Daoy (cell line): Measurements from ENCODE around the gene POMGNT2. TPM values are rescaled to one million over a fixed set of nuclear protein-coding genes. Genes with fewer than 3 reads are reported as not detected.

Experiments used
- DNase-seq: peaks from one replicate; pipeline ENCODE4 v3.0.0-alpha.2; 2015; ENCODE audit warnings: low read depth
- total RNA-seq: library from RNA; depleted of rRNA; stranded (reverse); fragments of >200 nt; shearing (Covaris generic); gene quantifications from 2 replicates; pipeline ENCODE4 v1.2.3, GENCODE V29; 2014; rRNA removed

The POMGNT2 gene
- 15.3 and 20.7 TPM in 2 replicates for total RNA-seq

DNA sequence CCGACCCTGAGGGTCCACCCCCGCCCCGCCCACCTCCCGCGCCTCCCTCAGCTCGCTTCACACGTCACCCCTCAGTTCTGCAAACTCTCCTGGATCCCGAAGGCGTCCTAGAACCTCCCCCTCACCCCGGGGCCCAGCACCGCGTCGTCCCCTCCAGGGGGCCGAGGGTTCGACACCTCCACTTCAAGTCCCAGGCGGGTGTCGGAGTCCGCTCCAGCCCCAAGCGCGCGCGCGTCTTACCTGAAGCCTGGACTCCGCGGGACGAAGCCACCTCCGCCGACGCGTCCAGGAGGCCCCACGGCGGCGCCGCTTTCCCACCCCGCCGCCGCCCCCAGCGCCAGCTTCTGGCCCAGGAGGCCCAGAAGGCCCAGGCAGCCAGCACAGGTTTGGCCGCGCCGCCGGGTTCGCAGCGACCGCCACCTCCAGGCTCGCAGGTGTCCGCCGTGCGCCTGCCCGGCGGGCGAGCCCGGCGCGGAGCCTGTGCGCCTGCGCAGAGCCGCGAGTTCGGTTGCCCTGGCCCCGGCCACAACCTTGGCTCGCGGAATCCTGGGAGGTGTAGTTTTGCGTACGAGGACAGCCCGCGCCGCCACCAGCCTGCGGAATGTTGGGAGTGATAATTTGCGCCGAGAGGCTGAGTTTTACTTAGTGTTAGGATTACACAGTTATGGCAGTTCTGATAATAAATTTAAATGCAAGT, at the start of gene POMGNT2:
Gene POMGNT2 (minus strand): TSS at position 484 of the 697 bp plus-strand sequence. CDS start 24,648 bp downstream, outside the sequence.
- DNase-seq = peak; percentile 87

GRCh38 chr3:43154980-43155379, 49.1 kb upstream of the POMGNT2 start:
- no peak for DNase-seq

DNA sequence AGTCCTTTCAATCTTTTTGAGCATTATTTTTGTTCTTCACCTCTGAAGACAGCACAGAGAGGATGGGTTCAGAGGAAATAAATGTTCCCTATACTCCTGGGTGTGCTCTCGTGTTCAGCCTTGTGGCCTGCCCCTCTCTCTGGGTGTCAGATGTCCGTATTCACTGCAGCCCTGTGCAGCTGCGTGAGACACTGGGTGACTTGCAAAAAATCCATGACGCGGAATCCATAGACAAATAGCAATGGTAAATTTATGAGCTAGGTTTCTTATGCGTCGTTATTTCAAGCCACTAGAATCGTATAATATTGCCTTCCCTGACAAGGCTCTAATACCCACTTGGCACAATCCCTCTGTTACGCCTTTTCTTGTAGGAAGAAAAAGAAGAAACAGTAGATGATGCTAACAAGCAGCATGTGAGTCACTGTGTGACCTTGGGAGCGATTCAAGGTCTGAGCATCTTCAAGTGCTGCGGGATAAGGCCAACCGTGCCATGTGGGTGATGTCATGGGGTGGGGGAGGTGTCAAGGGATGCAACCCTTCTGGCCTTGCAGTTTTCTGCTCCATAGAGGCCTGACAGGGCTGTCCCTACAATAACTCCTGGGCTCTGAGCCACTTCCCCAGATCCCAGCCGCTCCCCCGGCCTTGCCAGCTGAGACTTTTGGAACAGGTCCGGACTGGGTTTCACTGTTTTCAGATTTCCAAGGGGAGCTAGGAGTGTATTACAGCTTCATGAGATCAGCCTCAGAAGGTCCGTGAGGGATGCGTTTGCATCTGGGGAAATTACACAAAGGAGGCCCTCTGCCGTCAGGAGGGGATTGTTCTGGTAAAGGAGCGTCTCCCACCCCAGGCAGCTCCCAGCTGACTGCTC, 47.6 kb upstream of the POMGNT2 start:
- DNase-seq = no peak

DNA sequence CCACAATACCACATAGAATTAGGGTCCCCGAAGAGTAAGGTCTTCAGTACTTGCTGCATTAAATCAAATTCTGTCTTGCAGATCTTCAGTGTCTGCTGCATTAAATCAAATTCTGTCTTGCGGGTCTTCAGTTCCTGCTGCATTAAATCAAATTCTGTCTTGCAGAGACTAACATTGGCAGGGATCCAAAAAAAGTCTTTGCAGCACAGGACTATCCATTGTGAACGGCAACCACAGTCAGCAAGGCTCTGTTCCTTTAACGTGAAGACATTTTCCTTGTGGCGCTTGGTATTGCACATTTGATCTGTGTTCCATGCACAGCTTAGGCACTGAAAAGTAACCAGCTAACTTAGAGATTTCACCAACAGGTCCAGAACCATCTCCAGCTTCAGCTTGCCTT, 46.8 kb upstream of the POMGNT2 start:
- no peak for DNase-seq

DNA sequence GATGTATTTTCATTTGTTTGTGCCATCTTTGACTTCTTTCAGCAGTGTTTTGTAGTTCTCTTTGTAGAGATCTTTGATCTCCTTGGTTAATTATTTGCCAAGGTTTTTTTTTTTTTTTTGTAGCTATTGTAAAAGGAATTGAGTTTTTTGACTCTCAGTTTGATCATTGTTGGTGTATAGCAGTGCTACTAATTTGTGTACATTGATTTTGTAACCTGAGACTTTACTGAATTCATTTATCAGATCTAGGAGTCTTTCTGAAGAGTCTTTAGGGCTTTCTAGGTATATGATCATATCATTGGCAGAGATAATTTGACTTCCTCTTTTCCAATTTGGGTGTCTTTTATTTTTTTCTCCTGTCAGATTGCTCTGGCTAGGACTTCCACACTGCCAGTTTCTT, 42.2 kb upstream of the POMGNT2 start:
- no peak for DNase-seq

DNA sequence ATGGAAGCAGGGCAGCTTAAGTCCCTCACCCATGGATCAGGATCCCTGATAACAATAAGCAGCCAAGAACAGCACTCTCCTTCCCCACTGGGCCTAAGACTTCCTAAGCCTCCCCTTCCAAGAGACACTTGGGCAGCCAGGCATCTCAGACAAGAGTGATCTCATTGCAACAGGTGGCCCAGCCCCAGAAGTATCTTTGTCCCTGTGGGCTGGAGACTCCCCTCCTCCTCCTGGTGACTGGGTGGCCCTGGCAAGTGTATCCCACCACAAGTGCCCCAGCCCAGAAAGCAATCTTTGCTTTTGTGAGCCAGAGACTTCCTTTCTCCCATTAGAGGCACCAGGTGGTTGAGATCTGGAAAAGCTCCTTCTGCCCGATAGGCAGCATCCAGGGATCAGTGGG, 40.7 kb upstream of the POMGNT2 start:
- no peak for DNase-seq

- DNase-seq = peak; percentile 52
Observed at GRCh38 chr3:43144761-43145490, 39.0 kb upstream of the POMGNT2 start.

- DNase-seq = no peak
Observed at GRCh38 chr3:43142472-43142871, 36.6 kb upstream of the POMGNT2 start.

DNA sequence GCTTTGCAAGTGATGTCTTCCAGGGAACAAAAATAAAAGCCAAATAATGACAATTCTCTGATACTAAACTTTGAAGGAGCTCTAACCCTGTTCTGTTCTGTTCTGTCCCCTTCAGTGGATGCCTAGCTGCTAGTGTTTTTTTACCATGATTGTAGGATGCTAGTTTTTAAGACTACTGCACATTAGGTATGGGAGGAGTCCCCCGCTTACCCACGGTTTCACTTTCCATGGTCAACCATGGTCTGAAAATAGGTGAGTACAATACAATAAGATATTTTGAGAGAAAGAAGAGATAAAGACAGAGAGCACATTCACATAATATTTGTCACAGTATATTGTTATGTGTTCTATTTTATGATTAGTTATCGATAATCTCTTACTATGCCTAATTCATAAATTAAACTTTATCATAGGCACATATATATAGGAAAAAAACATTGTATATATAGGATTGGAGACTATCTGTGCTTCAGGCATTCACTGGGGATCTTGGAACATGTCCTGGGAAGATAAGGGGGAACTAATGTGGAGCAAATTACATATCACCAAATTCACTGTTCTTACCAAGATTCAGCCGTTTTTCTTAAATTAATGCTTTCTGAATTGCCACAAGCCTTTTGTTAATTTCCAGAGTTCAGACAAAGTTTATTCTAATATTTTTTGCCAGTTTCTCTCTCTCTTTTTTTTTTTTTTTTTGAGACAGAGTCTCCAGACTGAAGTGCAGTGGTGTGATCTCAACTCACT, 32.8 kb upstream of the POMGNT2 start:
- DNase-seq = no peak

GRCh38 chr3:43132870-43133636, 27.2 kb upstream of the POMGNT2 start:
- DNase-seq = no peak

DNA sequence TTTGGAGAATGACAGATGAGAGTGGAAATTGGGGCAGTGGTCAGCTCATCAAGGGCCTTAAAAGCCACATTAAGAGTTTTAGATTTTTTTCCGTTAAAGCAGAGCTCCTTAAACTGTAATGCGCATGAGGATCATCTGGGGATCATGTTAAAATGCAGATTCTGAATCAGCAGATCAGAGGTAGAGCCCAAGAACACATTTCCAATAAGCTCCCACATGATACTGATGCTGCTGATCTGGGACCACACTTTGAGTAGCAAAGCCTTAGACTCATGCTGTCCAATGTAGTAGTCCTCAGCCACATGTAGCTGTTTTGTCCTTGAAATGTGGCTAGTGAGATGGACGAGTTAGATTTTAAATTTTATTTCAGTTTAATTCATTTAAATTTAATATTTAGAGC, 26.3 kb upstream of the POMGNT2 start:
- no peak for DNase-seq

DNA sequence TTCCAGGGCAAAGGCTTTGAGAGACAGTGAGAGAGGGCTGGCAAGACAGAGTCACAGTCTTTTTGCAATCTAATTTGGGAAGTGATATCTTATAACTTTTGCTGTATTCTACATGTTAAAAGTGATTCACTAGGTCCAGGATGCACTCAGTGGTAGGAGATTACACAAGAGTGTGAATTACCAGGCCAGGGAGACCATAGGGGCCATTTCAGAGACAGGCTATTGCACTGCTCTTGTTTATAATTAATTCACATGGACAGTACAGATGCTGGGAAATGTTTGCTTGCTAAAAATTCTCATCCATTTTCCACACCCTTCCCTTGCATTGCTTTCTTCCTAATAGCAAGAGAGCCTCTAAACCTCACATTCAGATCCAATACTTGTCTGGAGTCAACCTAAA, 22.6 kb upstream of the POMGNT2 start:
- no peak for DNase-seq

GRCh38 chr3:43126536-43126935, 20.7 kb upstream of the POMGNT2 start:
- DNase-seq = no peak

DNA sequence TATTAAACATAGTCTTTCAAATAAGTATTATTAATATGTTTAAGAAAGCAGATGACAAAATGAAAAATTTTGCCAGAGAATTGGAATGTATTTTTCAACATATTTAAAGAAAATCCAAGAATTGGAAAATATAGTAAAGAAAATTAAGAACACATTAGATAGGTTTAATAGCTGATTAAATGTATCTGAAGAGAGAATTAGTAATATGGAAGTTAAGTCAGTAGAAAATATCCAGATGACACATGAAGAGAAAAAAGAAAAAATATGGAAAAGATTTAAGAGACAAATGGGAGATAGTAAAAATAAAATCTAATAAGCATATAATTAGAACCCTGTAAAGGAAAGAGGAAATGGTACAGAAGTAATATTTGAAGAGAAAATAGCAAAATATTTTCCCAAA, 18.0 kb upstream of the POMGNT2 start:
- no peak for DNase-seq

DNA sequence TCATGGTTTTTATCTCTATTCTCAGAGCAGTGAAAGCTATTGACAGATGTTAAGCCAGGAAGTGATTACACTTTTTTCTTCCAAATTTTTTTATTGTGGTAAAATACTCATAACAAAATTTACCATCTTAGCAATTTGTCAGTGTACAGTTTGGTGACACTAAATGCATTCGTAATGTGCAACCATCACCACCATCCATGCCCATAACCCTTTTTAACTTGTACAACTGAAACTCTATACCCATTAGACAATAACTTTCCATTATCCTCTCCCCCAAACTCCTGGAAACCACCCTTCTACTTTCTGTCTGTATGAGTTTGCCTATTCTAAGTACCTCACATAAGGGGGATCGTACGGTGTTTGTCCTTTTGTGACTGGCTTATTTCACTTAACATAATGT, 15.1 kb upstream of the POMGNT2 start:
- no peak for DNase-seq

GRCh38 chr3:43117257-43117656, 11.4 kb upstream of the POMGNT2 start:
- DNase-seq = no peak

GRCh38 chr3:43113671-43114070, 7.8 kb upstream of the POMGNT2 start:
- no peak for DNase-seq

GRCh38 chr3:43106293-43106628, 382 bp upstream of the POMGNT2 start:
- no peak for DNase-seq

DNA sequence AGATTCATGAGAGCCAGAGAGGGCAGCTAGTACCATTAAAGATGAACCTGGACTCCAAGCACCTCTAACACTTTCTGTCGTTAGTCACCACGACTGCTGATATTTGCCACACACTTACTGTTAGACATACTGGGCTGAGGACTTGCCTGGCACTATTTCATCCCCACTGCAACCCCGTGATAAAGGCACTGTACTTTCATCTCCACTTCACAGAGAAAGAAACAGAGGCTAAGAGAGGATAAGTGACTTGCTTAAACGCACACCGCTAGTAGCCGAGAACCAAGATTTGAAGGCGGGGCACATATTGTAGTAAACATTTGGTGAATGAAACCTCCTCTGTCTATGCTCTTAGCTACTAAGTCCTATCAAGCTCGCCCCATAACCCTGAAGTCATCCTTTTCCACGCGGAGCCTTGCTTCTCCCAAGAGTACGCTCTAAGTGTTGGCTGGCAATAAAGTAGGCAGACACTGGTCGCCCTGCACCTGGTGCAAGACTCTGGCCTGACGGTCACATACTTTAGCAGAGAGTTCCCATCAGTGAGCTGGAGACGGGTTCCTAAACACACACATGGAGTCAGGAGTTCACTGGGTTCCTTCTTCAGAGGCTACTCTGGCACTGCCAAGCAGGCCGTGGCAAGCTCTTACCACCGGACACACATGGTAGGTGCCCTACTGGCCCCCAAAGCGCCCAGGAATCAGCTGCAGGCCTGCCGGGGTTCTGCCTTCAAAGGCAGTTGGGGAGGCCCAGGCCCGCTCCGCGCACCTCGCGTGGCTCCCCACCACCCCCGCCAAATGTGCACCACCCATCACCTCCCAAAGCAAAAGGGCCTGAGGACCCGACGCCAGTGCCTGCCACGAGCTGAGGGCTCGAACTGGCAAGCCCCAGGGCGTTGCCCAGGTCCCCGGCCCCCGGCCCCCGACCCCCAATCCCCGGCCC, 951 bp downstream of the POMGNT2 start:
- no peak for DNase-seq

DNA sequence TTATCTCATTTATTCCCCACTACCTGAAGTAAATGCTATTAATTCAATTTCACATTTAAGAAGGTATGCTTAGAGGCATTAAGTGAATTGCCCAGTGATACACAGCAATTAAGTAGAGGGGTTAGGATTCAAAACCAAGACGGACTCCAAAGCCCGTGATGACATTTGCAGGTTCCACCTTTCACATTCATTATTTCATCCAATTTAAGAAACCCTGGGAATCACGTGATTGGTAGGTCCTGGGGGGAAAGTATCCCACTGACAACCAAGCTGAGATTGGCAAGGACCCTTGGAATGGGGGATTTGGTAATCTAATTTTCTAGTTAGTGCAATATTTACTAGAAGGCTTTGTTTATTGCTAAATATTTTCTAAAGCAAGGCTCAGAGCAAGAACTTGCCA, 1.8 kb downstream of the POMGNT2 start:
- DNase-seq = no peak
